ENCODE measurements around the gene MYEOV. TPM values are rescaled to one million over a fixed set of nuclear protein-coding genes. Genes with fewer than 3 reads are reported as not detected.
A peak's percentile ranks its signal among the peaks of the same experiment; 100 is the strongest.

MYEOV gene
- total RNA-seq (ENCODE audit: insufficient read depth, low replicate concordance): 0.48 TPM

- no peak for DNase-seq (ENCODE audit: low spot score)
Measured at GRCh38 chr11:69293819-69294505, at the start of gene MYEOV. TSS of gene MYEOV (plus strand) at chr11:69294155. CDS start at chr11:69295355, 1,200 bp downstream.

GRCh38 chr11:69244266-69244665, 49.7 kb upstream of the MYEOV start:
- DNase-seq (ENCODE audit: low spot score): no peak

DNA sequence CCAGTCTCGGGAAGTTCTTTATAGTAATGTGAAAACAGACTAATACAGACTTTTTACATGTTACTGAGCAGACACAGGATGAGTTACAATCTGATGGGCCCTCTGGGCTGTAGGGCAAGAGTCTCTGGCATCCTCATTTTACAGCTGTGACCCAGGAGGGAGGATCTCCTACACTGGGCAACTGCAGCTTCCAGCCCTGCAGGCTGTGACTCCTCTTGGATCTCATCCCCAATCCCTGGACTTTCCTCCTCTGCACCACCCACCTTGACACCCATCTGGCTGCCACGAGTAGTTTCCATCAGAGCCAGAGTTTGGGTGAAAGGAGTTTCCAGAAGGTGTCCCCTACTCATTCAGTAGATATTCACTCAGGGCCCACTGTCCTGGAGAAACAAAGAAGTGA, 48.9 kb upstream of the MYEOV start:
- no peak for DNase-seq (ENCODE audit: low spot score)

DNA sequence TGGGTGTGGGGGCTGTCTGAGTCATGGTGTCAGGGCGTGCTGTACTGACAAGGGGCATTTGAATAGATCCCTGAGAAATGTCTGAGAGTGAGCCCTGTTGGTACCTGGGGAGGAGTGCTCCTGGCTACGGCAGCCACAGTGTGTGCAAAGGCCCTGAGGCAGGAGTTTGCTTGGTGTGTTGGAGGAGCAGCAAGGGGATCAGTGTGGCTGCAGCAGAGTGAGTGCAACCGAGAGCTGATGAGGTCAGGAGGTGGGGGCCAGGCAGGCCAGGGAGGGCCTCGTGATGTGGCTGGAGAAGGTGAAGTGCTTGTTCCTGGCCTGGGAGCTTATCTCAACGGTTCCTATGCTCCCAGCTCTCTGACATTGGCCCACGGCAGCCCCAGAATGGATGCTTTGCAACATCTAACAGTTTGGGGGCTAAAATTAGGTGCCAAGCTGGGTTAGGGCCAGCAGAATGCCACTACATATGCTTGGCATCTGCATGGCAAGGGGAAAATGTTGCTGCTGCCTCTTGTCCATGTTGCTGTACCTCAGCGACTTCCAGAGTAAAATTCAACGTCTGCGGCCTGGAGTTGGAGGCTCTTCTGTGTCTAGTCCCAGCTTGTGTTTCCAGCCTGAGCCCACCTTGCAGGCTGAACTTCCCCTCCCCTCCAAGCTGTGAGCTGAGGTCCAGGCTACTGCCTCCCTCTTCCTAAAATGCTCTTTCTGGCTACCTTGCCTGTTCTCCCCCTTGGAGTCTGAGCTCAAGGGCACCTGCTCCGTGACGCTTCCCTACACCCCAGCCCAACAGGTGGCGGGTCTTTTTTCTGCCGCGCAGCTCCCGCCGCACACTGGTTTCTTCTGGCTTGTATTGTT, 48.2 kb upstream of the MYEOV start:
- DNase-seq (ENCODE audit: low spot score): no peak

GRCh38 chr11:69249311-69250185, 44.4 kb upstream of the MYEOV start:
- peak; percentile 51 for DNase-seq (ENCODE audit: low spot score)

- DNase-seq (ENCODE audit: low spot score): no peak
Measured at GRCh38 chr11:69250186-69251056, 43.5 kb upstream of the MYEOV start.

- DNase-seq (ENCODE audit: low spot score): no peak
Measured at GRCh38 chr11:69251057-69251393, 42.9 kb upstream of the MYEOV start.

GRCh38 chr11:69251639-69252489, 42.1 kb upstream of the MYEOV start:
- DNase-seq (ENCODE audit: low spot score): no peak

DNA sequence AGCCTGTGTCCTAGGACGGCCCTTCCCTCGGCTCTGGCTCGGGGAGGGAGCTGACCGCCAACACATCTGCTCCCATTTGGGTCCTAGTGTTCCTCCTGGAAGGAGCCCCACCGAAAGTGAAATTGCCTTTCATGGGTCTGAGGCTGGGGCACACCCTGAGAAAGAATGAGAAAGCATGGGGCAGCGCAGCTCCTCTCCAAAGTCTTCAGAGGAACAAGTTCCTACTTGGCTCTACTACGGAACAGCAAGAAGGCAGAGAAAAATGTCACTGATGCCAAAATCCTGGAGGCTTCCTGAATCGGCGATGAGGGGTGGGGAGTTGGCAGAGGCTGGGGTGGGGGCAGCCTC, 41.5 kb upstream of the MYEOV start:
- no peak for DNase-seq (ENCODE audit: low spot score)

- DNase-seq (ENCODE audit: low spot score): no peak
Measured at GRCh38 chr11:69253028-69253427, 40.9 kb upstream of the MYEOV start.

DNA sequence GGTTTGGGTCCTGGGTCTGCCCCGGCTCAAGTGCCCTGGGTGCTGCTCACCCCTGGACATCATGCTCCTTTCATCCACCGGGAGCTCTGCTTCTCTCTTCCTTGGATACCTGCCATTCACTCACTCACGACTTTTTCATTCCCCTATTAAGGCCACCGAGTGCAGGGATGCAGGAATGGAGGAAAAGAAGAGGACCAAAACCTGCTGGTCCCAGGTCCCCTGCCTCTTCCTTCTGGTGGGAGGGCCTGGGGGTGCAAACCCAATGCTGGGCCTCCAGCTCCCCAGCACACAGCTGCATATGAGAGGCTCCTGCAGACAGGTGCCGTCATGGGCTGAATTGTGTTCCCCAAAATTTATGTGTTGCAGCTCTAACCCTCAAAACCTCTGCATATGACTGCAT, 36.8 kb upstream of the MYEOV start:
- DNase-seq (ENCODE audit: low spot score): no peak

- no peak for DNase-seq (ENCODE audit: low spot score)
Measured at GRCh38 chr11:69257838-69258658, 35.9 kb upstream of the MYEOV start.

GRCh38 chr11:69259096-69259495, 34.9 kb upstream of the MYEOV start:
- DNase-seq (ENCODE audit: low spot score): no peak

GRCh38 chr11:69260622-69261021, 33.3 kb upstream of the MYEOV start:
- no peak for DNase-seq (ENCODE audit: low spot score)

GRCh38 chr11:69261116-69261515, 32.8 kb upstream of the MYEOV start:
- no peak for DNase-seq (ENCODE audit: low spot score)

DNA sequence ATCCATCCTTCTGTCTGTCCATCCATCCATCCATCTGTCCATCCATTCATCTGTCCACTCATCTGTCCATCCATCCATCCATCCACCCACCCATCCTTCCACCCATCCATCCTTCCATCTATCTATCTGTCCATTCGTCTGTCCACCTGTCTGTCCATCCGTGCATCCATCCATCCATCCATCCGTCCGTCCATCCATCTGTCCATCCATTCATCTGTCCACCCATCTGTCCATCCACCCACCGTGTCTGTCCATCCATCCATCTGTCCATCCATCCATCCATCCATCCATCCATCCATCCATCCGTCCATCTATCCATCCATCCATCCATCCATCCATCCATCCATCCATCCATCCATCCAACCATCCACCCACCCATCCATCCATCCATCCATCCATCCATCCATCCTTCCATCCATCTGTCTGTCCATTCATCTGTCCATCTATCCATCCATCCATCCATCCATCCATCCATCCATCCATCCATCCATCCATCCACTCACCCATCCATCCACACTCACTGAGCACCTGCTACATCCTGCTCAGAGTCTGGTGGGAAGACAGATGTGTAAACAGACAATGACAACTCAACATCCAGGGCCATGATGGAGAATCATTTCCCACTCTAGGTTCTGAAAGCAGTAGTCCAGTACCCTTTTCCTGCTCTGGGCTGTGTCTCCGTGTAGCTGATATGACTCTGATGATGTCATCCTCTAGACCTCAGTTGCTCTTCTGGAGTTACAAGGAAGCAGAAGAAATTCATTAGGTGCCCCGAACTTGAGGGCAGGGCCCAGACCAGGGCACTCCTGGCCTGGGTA, 30.8 kb upstream of the MYEOV start:
- no peak for DNase-seq (ENCODE audit: low spot score)

GRCh38 chr11:69263736-69264052, 30.3 kb upstream of the MYEOV start:
- DNase-seq (ENCODE audit: low spot score): peak; percentile 18

DNA sequence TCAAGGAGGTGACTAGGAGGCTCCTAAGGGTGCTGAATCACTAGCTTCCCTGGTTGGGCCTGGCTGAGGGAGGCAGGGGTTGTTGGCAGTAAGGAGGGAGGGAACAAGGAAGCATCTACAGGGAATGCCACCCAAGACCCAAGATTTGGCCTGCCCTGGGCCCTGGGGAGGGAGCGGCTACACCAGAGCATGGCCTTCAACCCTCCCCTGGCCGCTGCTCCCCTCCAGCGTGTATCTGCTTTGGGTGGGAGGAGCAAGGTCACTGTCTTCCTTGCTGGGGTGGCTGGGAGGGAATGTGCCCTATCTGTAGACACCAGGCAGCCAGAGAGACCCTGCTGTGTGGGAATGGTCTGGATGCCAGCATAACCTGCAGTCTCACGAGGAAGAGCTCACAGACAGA, 29.5 kb upstream of the MYEOV start:
- no peak for DNase-seq (ENCODE audit: low spot score)

DNA sequence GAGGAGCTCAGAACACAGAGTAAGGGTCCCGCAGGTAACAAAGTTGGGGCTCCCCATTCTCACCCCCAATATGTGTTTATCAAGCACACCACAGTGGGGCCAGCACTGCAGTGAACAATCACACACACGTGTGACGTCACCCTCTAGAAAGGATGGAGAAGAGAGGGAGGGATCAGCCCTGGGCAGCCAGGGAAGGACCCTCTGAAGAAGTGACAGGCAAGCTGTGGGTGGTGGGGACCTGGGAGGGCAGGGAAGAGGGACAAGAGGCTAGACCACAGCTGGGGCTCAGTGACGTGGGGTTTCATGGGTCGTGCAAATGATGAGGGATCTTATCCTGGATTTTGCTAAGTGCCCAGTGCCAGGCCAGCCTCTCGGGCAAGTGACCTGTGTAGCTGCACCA, 28.7 kb upstream of the MYEOV start:
- no peak for DNase-seq (ENCODE audit: low spot score)
